NB4 (cell line): ENCODE data around the gene TM9SF1.

ENCODE experiments used
- DNase-seq: peaks from one replicate; pipeline ENCODE4 v3.0.0; 2010; ENCODE audit warnings: low read depth
- H3K4me3 ChIP-seq: one replicate; pipeline ENCODE4 v1.5.1; 2011; ENCODE audit warnings: mild to moderate bottlenecking, low read depth, low read length, moderate library complexity
- MYC ChIP-seq: IDR thresholded peaks from 2 replicates; pipeline ENCODE4 v1.6.1; 2011; ENCODE audit warnings: low read depth, low read length
- POLR2A ChIP-seq: IDR thresholded peaks from 2 replicates; pipeline ENCODE4 v1.6.1; 2011; ENCODE audit warnings: mild to moderate bottlenecking; ENCODE audit not compliant: insufficient read length; ENCODE audit errors: extremely low read depth
- TF ChIP-seq, protein P1 (sequence below): IDR thresholded peaks from one replicate; pipeline ENCODE4 v1.5.1; 2012; ENCODE audit warnings: low read depth, low read length
- TF ChIP-seq, protein P2 (sequence below): IDR thresholded peaks from 2 replicates; pipeline ENCODE4 v1.6.1; 2011; ENCODE audit warnings: low read depth, low read length

Gene TM9SF1

DNA sequence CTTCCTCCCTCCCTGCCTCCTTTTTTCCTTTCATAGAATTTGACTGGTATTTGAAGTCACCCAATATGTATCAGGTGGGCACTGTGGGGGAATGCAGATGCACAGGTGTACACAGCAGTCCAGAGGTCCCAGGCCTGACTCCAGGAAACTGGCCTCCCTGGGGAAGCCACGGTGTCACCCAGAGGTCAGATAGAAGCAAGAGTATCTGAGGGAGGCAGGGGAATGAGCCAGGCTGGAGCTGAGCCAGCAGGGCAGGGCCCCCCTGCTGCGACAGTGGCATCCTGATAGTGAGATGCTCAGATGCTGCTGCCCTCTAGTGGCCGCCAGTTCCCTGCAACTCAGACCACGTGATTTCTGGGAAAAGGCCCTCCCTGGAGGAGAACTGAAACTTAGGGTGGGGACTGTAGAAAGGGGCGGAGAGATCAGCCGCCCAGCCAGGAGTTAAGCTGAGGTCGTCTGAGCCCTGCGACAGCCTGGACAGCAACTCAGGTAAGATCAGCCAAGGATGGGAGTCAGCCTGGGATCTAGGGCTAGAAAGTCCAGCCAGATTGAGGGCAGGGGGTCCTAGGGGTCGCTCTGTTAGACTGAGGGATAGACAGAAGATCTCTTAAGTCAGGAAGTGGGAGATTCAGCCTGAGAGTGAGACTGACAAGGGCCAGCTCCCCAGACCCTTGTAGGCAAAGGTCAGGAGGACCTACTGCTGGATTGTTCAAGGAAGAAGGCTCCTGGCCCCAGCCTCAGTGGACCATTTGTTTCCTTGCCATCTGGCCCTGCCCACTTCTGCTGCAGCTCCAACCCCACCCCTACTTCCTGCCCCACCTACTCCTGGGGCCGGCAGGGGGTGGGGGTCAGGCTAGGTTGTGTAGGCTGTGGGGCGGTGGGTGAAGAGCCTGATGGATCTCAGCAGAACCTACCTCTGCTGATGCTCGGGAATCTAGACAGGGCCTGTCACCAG is 34.1 kb downstream of the TM9SF1 start, which contains the start of gene IRF9:
Gene IRF9 (plus strand): TSS at position 416 of the 955 bp plus-strand sequence. CDS start 880 bp downstream, outside the sequence.
- TF ChIP-seq, protein P1, sequence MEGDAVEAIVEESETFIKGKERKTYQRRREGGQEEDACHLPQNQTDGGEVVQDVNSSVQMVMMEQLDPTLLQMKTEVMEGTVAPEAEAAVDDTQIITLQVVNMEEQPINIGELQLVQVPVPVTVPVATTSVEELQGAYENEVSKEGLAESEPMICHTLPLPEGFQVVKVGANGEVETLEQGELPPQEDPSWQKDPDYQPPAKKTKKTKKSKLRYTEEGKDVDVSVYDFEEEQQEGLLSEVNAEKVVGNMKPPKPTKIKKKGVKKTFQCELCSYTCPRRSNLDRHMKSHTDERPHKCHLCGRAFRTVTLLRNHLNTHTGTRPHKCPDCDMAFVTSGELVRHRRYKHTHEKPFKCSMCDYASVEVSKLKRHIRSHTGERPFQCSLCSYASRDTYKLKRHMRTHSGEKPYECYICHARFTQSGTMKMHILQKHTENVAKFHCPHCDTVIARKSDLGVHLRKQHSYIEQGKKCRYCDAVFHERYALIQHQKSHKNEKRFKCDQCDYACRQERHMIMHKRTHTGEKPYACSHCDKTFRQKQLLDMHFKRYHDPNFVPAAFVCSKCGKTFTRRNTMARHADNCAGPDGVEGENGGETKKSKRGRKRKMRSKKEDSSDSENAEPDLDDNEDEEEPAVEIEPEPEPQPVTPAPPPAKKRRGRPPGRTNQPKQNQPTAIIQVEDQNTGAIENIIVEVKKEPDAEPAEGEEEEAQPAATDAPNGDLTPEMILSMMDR, result peak; percentile 71
- TF ChIP-seq MYC (peak; percentile 76; the same call in 1 of the 2 replicates), POLR2A (no peak)
- TF ChIP-seq, protein P2, sequence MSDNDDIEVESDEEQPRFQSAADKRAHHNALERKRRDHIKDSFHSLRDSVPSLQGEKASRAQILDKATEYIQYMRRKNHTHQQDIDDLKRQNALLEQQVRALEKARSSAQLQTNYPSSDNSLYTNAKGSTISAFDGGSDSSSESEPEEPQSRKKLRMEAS, result peak; percentile 99
- peak; percentile 96 for DNase-seq
- peak within 1 kb of the TSS; percentile 78 for H3K4me3 ChIP-seq

- TF ChIP-seq, protein P2, result no peak
- TF ChIP-seq, protein P1, result no peak
- TF ChIP-seq POLR2A (no peak), MYC (no peak)
- no peak overlapping the region for H3K4me3 ChIP-seq
- DNase-seq, result no peak
Measured at GRCh38 chr14:24160499-24160849, 34.8 kb downstream of the TM9SF1 start.

DNA sequence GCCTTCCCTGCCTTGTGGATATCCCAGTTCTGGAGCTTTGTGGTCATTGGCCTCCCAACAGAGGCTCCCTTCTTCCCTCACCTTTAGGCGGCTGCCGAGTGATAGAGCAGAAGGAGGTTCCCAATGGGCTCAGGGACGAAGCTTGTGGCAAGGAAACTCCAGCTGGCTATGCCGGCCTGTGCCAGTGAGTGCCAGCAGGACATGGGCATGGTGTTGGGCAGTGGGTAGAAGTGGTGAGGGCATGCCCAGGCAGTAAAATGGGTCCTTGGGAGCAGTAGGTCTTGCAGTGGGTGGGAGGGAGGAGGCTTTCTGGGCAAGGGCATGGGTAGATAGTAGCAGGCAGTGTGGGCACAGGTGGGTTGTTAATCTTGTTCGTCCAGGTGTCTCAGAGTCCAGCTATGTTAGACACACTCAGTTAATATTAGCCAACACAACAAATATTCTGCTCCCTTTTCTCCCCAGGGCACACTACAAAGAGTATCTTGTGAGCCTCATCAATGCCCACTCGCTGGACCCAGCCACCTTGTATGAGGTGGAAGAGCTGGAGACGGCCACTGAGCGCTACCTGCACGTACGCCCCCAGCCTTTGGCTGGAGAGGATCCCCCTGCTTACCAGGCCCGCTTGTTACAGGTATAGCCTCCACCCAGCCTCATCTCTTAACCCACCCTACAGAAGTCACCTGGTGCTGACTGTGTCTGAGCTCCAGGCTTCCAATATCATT is 35.3 kb downstream of the TM9SF1 start:
- no peak for DNase-seq
- TF ChIP-seq MYC, result no peak

DNA sequence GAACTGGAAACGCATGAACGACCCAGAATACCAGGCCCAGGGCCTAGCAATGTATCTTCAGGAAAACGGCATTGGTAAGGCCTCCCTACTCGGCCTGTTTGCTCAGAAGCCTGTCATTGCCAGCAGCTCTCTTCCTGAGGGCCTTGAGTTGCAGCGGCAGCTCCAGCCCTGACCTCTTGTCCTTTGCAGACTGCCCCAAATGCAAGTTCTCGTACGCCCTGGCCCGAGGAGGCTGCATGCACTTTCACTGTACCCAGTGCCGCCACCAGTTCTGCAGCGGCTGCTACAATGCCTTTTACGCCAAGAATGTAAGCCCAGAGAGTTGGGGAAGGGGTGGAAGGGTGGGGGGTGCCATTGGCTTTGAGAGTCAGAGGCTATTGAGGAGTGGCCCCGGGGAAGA is 37.9 kb downstream of the TM9SF1 start:
- no peak overlapping the region for H3K4me3 ChIP-seq
- no peak for DNase-seq
- TF ChIP-seq, protein P2, result no peak
- TF ChIP-seq, protein P1, result no peak
- TF ChIP-seq POLR2A (no peak), MYC (no peak)

More for the DNA sequence above, 35.3 kb downstream of the TM9SF1 start:
- no peak overlapping the region for H3K4me3 ChIP-seq

DNA sequence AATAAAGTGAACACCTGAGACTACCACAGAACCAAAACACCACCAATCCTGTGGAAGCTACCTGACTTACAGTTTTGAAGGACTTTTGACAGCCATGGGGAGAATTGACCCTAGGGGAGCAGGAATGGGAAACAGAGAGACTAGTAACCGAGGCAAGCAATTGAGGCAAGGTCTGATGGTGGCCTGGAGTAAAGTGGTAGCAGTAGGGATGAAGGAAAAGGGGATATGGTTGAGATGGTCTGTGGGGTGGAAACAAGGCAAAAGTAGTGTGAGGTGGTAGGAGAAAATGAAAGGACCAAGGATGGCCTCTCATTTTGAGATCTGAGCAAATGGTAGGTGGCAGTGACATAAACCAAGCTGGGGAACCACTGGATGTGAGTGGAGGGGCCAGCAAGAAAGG is 38.4 kb downstream of the TM9SF1 start:
- no peak overlapping the region for H3K4me3 ChIP-seq
- TF ChIP-seq, protein P1, result no peak
- TF ChIP-seq, protein P2, result no peak
- TF ChIP-seq MYC, result no peak
- TF ChIP-seq POLR2A, result no peak
- DNase-seq, result no peak

GRCh38 chr14:24155100-24155499 is 40.1 kb downstream of the TM9SF1 start:
- TF ChIP-seq POLR2A (no peak), MYC (no peak)
- TF ChIP-seq, protein P2, result no peak
- TF ChIP-seq, protein P1, result no peak

More at GRCh38 chr14:24155100-24155499, 40.1 kb downstream of the TM9SF1 start:
- no peak for DNase-seq
- no peak overlapping the region for H3K4me3 ChIP-seq
